ENCODE results near the gene RIMBP2. TPM values are rescaled to one million over a fixed set of nuclear protein-coding genes. Genes with fewer than 3 reads are reported as not detected.

Gene RIMBP2
- total and polyA plus RNA-seq, 5 donors, result 0.05 to 0.28 TPM; not detected in 3

GRCh38 chr12:130711756-130712155, 4.3 kb downstream of the RIMBP2 start:
- Histone ChIP-seq H3K27me3 (ENCODE audit: control insufficient read depth, insufficient read depth) (no peaks in the 10 kb centered on the region), H3K4me3 (ENCODE audit: low read length) (no peak overlapping the region), H3K27ac (ENCODE audit: low read length) (no peak overlapping the region), H3K4me1 (ENCODE audit: control insufficient read depth, insufficient read depth, low read length) (no peaks in the 10 kb centered on the region), H3K9me3 (ENCODE audit: control insufficient read depth, low read length) (no peaks in the 10 kb centered on the region)
- intact Hi-C loops (cut with DNase I), result no loop called here
- no peak for ATAC-seq
- no peak for DNase-seq
- WGBS, result 86% methylated on average over 16 of the region's 16 CpGs

- no peaks in the 10 kb centered on the region for H3K27me3 ChIP-seq (ENCODE audit: control insufficient read depth, insufficient read depth)
These were observed 5.4 kb downstream of the RIMBP2 start for GRCh38 chr12:130710733-130711080.

DNA sequence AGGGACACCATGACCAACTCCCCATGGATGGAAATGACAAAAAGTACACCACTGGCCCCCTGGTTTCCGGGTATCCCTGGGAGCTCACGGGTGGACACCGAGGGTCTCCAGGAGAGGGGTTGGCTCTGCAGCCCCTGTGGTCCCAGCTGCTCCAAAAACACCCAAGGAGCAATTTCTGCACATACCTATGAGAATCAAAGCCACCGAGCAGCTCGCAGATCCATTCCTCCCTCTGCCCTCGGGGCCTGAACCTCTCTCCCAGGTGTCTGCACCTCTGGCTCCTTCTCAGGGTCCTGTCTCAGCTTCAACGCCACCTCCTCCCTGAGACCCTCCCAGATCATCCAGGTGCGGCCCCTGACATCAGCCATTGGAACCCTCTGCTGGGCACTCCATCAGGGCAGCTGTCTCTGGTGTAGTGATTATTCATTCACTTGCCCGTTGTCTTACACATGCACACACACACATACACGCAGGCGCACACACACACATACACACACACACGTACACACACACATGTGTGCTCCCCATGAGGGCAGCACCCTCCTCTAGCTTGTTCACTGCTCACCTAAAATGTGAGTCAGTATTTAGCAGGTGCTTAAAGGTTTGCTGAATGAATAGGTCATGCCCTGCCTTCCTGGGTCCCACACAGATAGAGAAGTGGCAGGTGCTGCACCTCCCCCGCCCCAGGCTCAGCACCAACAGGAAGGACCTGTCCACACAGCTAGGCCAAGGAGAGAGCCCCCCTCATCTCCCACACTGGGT, 5.9 kb downstream of the RIMBP2 start:
- no peak for ATAC-seq
- intact Hi-C loops (cut with DNase I), result no loop called here
- no peaks in the 10 kb centered on the region for H3K27me3 ChIP-seq (ENCODE audit: control insufficient read depth, insufficient read depth)

More at GRCh38 chr12:130710733-130711080, 5.4 kb downstream of the RIMBP2 start:
- no peak overlapping the region for H3K27ac ChIP-seq (ENCODE audit: low read length)
- no peak for DNase-seq
- intact Hi-C loops (cut with DNase I), result no loop called here
- ATAC-seq, result no peak
- no peaks in the 10 kb centered on the region for H3K9me3 ChIP-seq (ENCODE audit: control insufficient read depth, low read length)
- 82% methylated on average over 7 of the region's 7 CpGs for WGBS
- H3K4me1 ChIP-seq (ENCODE audit: control insufficient read depth, insufficient read depth, low read length), result no peaks in the 10 kb centered on the region
- no peak overlapping the region for H3K4me3 ChIP-seq (ENCODE audit: low read length)

DNA sequence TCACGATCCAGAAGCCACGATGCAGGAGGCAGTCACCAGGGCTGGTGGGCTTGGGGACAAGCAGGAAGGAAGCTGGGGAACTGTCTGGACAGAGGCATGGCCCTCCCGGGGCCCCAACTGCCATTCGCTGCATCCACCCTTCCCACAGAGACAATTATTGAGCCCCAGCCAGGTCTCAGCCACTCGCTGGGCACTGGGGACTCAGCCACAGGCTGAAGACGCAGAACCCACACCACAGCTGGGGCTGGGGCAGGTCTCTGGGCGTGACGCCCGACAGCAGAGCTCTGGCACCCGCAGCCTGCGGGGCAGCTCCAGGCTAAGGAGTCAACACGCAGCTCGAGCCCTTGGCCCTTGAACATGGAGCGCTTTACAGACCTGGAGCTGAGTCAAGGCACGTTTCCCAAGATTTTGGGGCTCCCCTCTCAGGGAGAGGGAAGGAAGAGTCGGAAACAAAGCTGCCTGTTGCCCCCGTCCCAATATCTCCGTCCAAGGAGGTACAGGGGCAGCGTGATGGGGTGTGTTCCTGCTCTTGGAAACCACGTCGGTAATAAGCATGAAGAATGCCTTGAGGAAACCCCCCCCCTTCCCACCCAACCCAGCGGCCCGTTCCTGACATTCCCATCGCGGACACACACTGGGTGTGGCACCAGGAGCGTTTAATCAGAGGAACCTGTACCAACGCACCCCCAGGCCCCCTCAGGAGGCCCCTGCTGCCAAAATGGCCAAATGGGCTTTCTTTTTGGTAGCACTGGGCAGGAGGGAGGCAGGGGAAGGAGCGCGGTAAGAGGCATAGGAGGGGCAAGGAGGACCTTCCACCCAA, 6.7 kb downstream of the RIMBP2 start:
- ATAC-seq (no peak), DNase-seq (no peak)
- Histone ChIP-seq H3K9me3 (ENCODE audit: control insufficient read depth, low read length) (no peaks in the 10 kb centered on the region), H3K4me1 (ENCODE audit: control insufficient read depth, insufficient read depth, low read length) (no peaks in the 10 kb centered on the region), H3K4me3 (ENCODE audit: low read length) (no peak overlapping the region), H3K27me3 (ENCODE audit: control insufficient read depth, insufficient read depth) (no peaks in the 10 kb centered on the region), H3K27ac (ENCODE audit: low read length) (no peak overlapping the region)
- intact Hi-C loops (cut with DNase I), result no loop called here
- 64% methylated on average over 29 of the region's 29 CpGs for WGBS

More for the DNA sequence above, 5.9 kb downstream of the RIMBP2 start:
- no peak for DNase-seq
- Histone ChIP-seq H3K4me1 (ENCODE audit: control insufficient read depth, insufficient read depth, low read length) (no peaks in the 10 kb centered on the region), H3K9me3 (ENCODE audit: control insufficient read depth, low read length) (no peaks in the 10 kb centered on the region), H3K27ac (ENCODE audit: low read length) (no peak overlapping the region), H3K4me3 (ENCODE audit: low read length) (no peak overlapping the region)
- WGBS, result 86% methylated on average over 13 of the region's 13 CpGs

- no peak overlapping the region for H3K4me3 ChIP-seq (ENCODE audit: low read length)
- H3K4me1 ChIP-seq (ENCODE audit: control insufficient read depth, insufficient read depth, low read length), result no peaks in the 10 kb centered on the region
- no peak for DNase-seq
- WGBS, result 87% methylated on average over 12 of the region's 12 CpGs
- no peak for ATAC-seq
- intact Hi-C loops (cut with DNase I), result no loop called here
- no peaks in the 10 kb centered on the region for H3K27me3 ChIP-seq (ENCODE audit: control insufficient read depth, insufficient read depth)
- no peak overlapping the region for H3K27ac ChIP-seq (ENCODE audit: low read length)
- H3K9me3 ChIP-seq (ENCODE audit: control insufficient read depth, low read length), result no peaks in the 10 kb centered on the region
These were observed 7.5 kb downstream of the RIMBP2 start for GRCh38 chr12:130708648-130709047.

GRCh38 chr12:130707571-130707891, 8.6 kb downstream of the RIMBP2 start:
- 90% methylated on average over 8 of the region's 8 CpGs for WGBS
- Histone ChIP-seq H3K4me3 (ENCODE audit: low read length) (no peak overlapping the region), H3K9me3 (ENCODE audit: control insufficient read depth, low read length) (no peaks in the 10 kb centered on the region), H3K4me1 (ENCODE audit: control insufficient read depth, insufficient read depth, low read length) (no peaks in the 10 kb centered on the region), H3K27me3 (ENCODE audit: control insufficient read depth, insufficient read depth) (no peaks in the 10 kb centered on the region), H3K27ac (ENCODE audit: low read length) (no peak overlapping the region)
- intact Hi-C loops (cut with DNase I), result no loop called here
- ATAC-seq (no peak), DNase-seq (no peak)

- intact Hi-C loops (cut with DNase I), result no loop called here
- no peaks in the 10 kb centered on the region for H3K27me3 ChIP-seq (ENCODE audit: control insufficient read depth, insufficient read depth)
These were observed 9.1 kb downstream of the RIMBP2 start for GRCh38 chr12:130706885-130707570.

GRCh38 chr12:130706311-130706710, 9.8 kb downstream of the RIMBP2 start:
- no peak overlapping the region for H3K27ac ChIP-seq (ENCODE audit: low read length)
- intact Hi-C loops (cut with DNase I), result no loop called here
- no peaks in the 10 kb centered on the region for H3K27me3 ChIP-seq (ENCODE audit: control insufficient read depth, insufficient read depth)
- no peak overlapping the region for H3K4me3 ChIP-seq (ENCODE audit: low read length)
- H3K9me3 ChIP-seq (ENCODE audit: control insufficient read depth, low read length), result no peaks in the 10 kb centered on the region
- 87% methylated on average over 16 of the region's 16 CpGs for WGBS
- no peaks in the 10 kb centered on the region for H3K4me1 ChIP-seq (ENCODE audit: control insufficient read depth, insufficient read depth, low read length)
- ATAC-seq (no peak), DNase-seq (no peak)

More at GRCh38 chr12:130706885-130707570, 9.1 kb downstream of the RIMBP2 start:
- no peak overlapping the region for H3K27ac ChIP-seq (ENCODE audit: low read length)
- ATAC-seq (no peak), DNase-seq (no peak)
- H3K9me3 ChIP-seq (ENCODE audit: control insufficient read depth, low read length), result no peaks in the 10 kb centered on the region
- 73% methylated on average over 15 of the region's 15 CpGs for WGBS
- no peaks in the 10 kb centered on the region for H3K4me1 ChIP-seq (ENCODE audit: control insufficient read depth, insufficient read depth, low read length)
- no peak overlapping the region for H3K4me3 ChIP-seq (ENCODE audit: low read length)

- Histone ChIP-seq H3K4me3 (ENCODE audit: low read length) (no peak overlapping the region), H3K4me1 (ENCODE audit: control insufficient read depth, insufficient read depth, low read length) (no peaks in the 10 kb centered on the region), H3K27me3 (ENCODE audit: control insufficient read depth, insufficient read depth) (no peaks in the 10 kb centered on the region), H3K9me3 (ENCODE audit: control insufficient read depth, low read length) (no peaks in the 10 kb centered on the region), H3K27ac (ENCODE audit: low read length) (no peak overlapping the region)
- no peak for ATAC-seq
- 55% methylated on average over 23 of the region's 23 CpGs for WGBS
- intact Hi-C loops (cut with DNase I), result no loop called here
- DNase-seq, result no peak
These were observed 10.8 kb downstream of the RIMBP2 start for GRCh38 chr12:130705178-130705822.

- H3K27me3 ChIP-seq (ENCODE audit: control insufficient read depth, insufficient read depth), result no peaks in the 10 kb centered on the region
- no peaks in the 10 kb centered on the region for H3K4me1 ChIP-seq (ENCODE audit: control insufficient read depth, insufficient read depth, low read length)
- DNase-seq (no peak), ATAC-seq (no peak)
- 82% methylated on average over 13 of the region's 13 CpGs for WGBS
- H3K9me3 ChIP-seq (ENCODE audit: control insufficient read depth, low read length), result no peaks in the 10 kb centered on the region
- intact Hi-C loops (cut with DNase I), result no loop called here
- no peak overlapping the region for H3K27ac ChIP-seq (ENCODE audit: low read length)
- no peak overlapping the region for H3K4me3 ChIP-seq (ENCODE audit: low read length)
These were observed 11.5 kb downstream of the RIMBP2 start for GRCh38 chr12:130704606-130705005.
